GM12892 (cell line): ENCODE data around the gene ZNF827.
A peak's percentile ranks its signal among the peaks of the same experiment; 100 is the strongest.

Source experiments
- DNase-seq: peaks from one replicate; pipeline ENCODE4 v3.0.0; 2011; ENCODE audit not compliant: insufficient read length
- FAIRE-seq: peaks from 2 replicates; lab custom pipeline; 2011; peaks lifted over from hg19 to GRCh38; lab: Jason Lieb, UNC
- POLR2A ChIP-seq: IDR thresholded peaks from 2 replicates; pipeline ENCODE4 v1.6.1; 2011; ENCODE audit warnings: low read depth, low read length, control low read depth
- POLR2AphosphoS5 ChIP-seq: IDR thresholded peaks from 2 replicates; pipeline ENCODE4 v1.6.1; 2011; ENCODE audit warnings: low read depth, low read length, control low read depth
- TAF1 ChIP-seq: IDR thresholded peaks from 2 replicates; pipeline ENCODE4 v1.6.1; 2011; ENCODE audit warnings: low read depth, mild to moderate bottlenecking, control low read depth, low read length, borderline replicate concordance

The ZNF827 gene

GRCh38 chr4:145824463-145824862, 114.2 kb downstream of the ZNF827 start:
- no peak for TF ChIP-seq TAF1
- no peak for TF ChIP-seq POLR2AphosphoS5
- no peak for TF ChIP-seq POLR2A
- DNase-seq (no peak), FAIRE-seq (peak; percentile 46)

GRCh38 chr4:145823743-145824142, 114.9 kb downstream of the ZNF827 start:
- DNase-seq (no peak), FAIRE-seq (no peak)
- no peak for TF ChIP-seq POLR2A
- TF ChIP-seq TAF1, result no peak
- no peak for TF ChIP-seq POLR2AphosphoS5

- FAIRE-seq (no peak), DNase-seq (no peak)
- no peak for TF ChIP-seq POLR2A
- TF ChIP-seq TAF1, result no peak
- TF ChIP-seq POLR2AphosphoS5, result no peak
Observed at GRCh38 chr4:145822581-145822980, 116.0 kb downstream of the ZNF827 start.

GRCh38 chr4:145822181-145822580, 116.4 kb downstream of the ZNF827 start:
- TF ChIP-seq TAF1 (no peak), POLR2A (no peak), POLR2AphosphoS5 (no peak)
- FAIRE-seq (no peak), DNase-seq (no peak)

GRCh38 chr4:145821766-145822165, 116.9 kb downstream of the ZNF827 start:
- FAIRE-seq, result no peak
- TF ChIP-seq TAF1, result no peak
- TF ChIP-seq POLR2AphosphoS5, result no peak
- no peak for TF ChIP-seq POLR2A
- no peak for DNase-seq

GRCh38 chr4:145820407-145820806, 118.2 kb downstream of the ZNF827 start:
- no peak for TF ChIP-seq POLR2A
- TF ChIP-seq TAF1, result no peak
- no peak for TF ChIP-seq POLR2AphosphoS5
- DNase-seq (no peak), FAIRE-seq (no peak)

GRCh38 chr4:145819853-145820181, 118.8 kb downstream of the ZNF827 start:
- FAIRE-seq (peak; percentile 80), DNase-seq (no peak)
- TF ChIP-seq POLR2AphosphoS5 (no peak), POLR2A (no peak), TAF1 (no peak)

GRCh38 chr4:145819101-145819852, 119.3 kb downstream of the ZNF827 start:
- FAIRE-seq (no peak), DNase-seq (no peak)
- TF ChIP-seq POLR2AphosphoS5 (no peak), POLR2A (no peak), TAF1 (no peak)

- FAIRE-seq, result no peak
- TF ChIP-seq TAF1 (no peak), POLR2A (no peak), POLR2AphosphoS5 (no peak)
- DNase-seq, result no peak
Observed at GRCh38 chr4:145818011-145818410, 120.6 kb downstream of the ZNF827 start.

GRCh38 chr4:145816091-145816490, 122.5 kb downstream of the ZNF827 start:
- TF ChIP-seq POLR2AphosphoS5 (no peak), TAF1 (no peak), POLR2A (no peak)
- no peak for DNase-seq
- FAIRE-seq, result no peak

GRCh38 chr4:145815626-145816025, 123.0 kb downstream of the ZNF827 start:
- DNase-seq, result no peak
- FAIRE-seq, result no peak
- TF ChIP-seq TAF1 (no peak), POLR2AphosphoS5 (no peak), POLR2A (no peak)

GRCh38 chr4:145815027-145815612, 123.5 kb downstream of the ZNF827 start:
- TF ChIP-seq TAF1 (no peak), POLR2A (no peak), POLR2AphosphoS5 (no peak)
- no peak for DNase-seq
- FAIRE-seq, result no peak
